ENCODE results near the gene CSTPP1. TPM values are rescaled to one million over a fixed set of nuclear protein-coding genes. Genes with fewer than 3 reads are reported as not detected.

CSTPP1 gene
- total and polyA plus RNA-seq, 2 donors (not counting 3 experiments of a cell fraction or from before 2014, with no cell fraction given), result 25.9 to 38.2 TPM

- H3K9me1 ChIP-seq (replicated peaks; ENCODE audit: control insufficient read depth, extremely low read depth, insufficient read depth, low read length), result no peaks in the 10 kb centered on the region
- no peak overlapping the region for H3K9ac ChIP-seq (replicated peaks; ENCODE audit: extremely low read depth, insufficient read depth, low read length)
- no peaks in the 10 kb centered on the region for H4K20me1 ChIP-seq (replicated peaks; ENCODE audit: control insufficient read depth, extremely low read depth, insufficient read depth, low read length)
- H3K4me3 ChIP-seq (replicated peaks in 1 of 3; ENCODE audit: insufficient read depth in 1 of 3, low read depth in 1 of 3, low read length in 3 of 3), result no peak overlapping the region
- FAIRE-seq (peak; percentile 42), DNase-seq (ENCODE audit: low read depth, low spot score) (peak; percentile 52)
- no peak for TF ChIP-seq MAX (IDR thresholded peaks at IDR 0.05; ENCODE audit: insufficient read depth, insufficient read length)
- no peak for TF ChIP-seq POLR2AphosphoS5 (IDR thresholded peaks at IDR 0.05; ENCODE audit: insufficient read depth, low read depth, low read length)
- TF ChIP-seq GATA2 (IDR thresholded peaks at IDR 0.05; ENCODE audit: insufficient read depth, insufficient read length, low read depth, low read length), result no peak
- TF ChIP-seq FOS (IDR thresholded peaks at IDR 0.05; ENCODE audit: borderline replicate concordance, insufficient read depth, low read length), result no peak
- no peak for TF ChIP-seq MYC (IDR thresholded peaks at IDR 0.05; ENCODE audit: low read depth, low read length)
- TF ChIP-seq POLR2A (IDR thresholded peaks at IDR 0.05; ENCODE audit: low read depth, low read length), result no peak
- TF ChIP-seq CTCF (IDR thresholded peaks at IDR 0.05; ENCODE audit: extremely low read depth in 1 of 2, insufficient read depth in 1 of 2, low read depth in 1 of 2, low read length in 2 of 2), result peak; percentile 63 to 75
- no peak for TF ChIP-seq JUN (IDR thresholded peaks at IDR 0.05; ENCODE audit: borderline replicate concordance, insufficient read depth, insufficient read length, low read depth)
- no TSS peak for BruUV-seq (replicated peaks)
- dilution Hi-C loops (cut with MboI; ENCODE audit: extremely low pct_ligation_motif_present, low sequenced_read_pairs) (no loop called here), intact Hi-C loops (cut with micrococcal nuclease) (no loop called here)
- H3K9me3 ChIP-seq (replicated peaks; ENCODE audit: control insufficient read depth, insufficient read depth, low read length), result no peaks in the 10 kb centered on the region
- POLR2A ChIA-PET, result no interaction called here
- peaks cover 20% of the 10 kb centered on the region for H3K79me2 ChIP-seq (ENCODE audit: control insufficient read depth, insufficient read depth, low read length)
- CTCF ChIA-PET, result interaction anchor here (0.6 to 5.3 kb wide), 20 partner anchors 14 to 299 kb away, joined by 3 to 67 read pairs (median 4); partner anchors contain the start of genes ACP2, DDB2, MYBPC3 and NR1H3
- H3K36me3 ChIP-seq (ENCODE audit: control insufficient read depth in 2 of 2, extremely low read depth in 1 of 2, insufficient read depth in 2 of 2, low read length in 2 of 2), result peaks cover 5 to 13% of the 10 kb centered on the region in 2 experiments
- no peak overlapping the region for H3K27ac ChIP-seq (ENCODE audit: insufficient read depth, low read depth, low read length)
- no peak overlapping the region for H2AFZ ChIP-seq (ENCODE audit: low read depth, low read length)
- H3K27me3 ChIP-seq (ENCODE audit: control insufficient read depth in 2 of 2, insufficient read depth in 2 of 2, low read length in 2 of 2), result no peaks in the 10 kb centered on the region
- H3K4me2 ChIP-seq (ENCODE audit: insufficient read depth, low read length), result no peak overlapping the region
- peaks cover 13% of the 10 kb centered on the region for H3K4me1 ChIP-seq (ENCODE audit: control insufficient read depth, extremely low read depth, insufficient read depth, low read length)
Measured at GRCh38 chr11:47179655-47179991, 243.1 kb downstream of the CSTPP1 start.

Data from endothelial cell of umbilical vein (primary cell).